ENCODE results near the gene GPC6.

GRCh38 chr13:94324767-94325540, 1098.3 kb downstream of the GPC6 start:
- TF ChIP-seq CTCF (IDR thresholded peaks at IDR 0.05; ENCODE audit: insufficient read depth, low read length, poor library complexity, severe bottlenecking) (no peak), EZH2phosphoT487 (conservative IDR thresholded peaks at IDR 0.05; ENCODE audit: low read length) (no peak)
